A673 (cell line): ENCODE data around the gene MAP3K3.

ENCODE experiments used
- EZH2 ChIP-seq: fragments of 200-600 bp; sonication (generic); IDR thresholded peaks from 2 replicates; pipeline ENCODE4 v1.6.1; 2017; ENCODE audit warnings: borderline replicate concordance, low read depth, mild to moderate bottlenecking, mixed read lengths, antibody characterized with exemption, low read length; ENCODE audit not compliant: poor library complexity, severe bottlenecking
- TF ChIP-seq, protein P1 (sequence below): fragments of 300-800, 200-600 bp; sonication (generic); conservative IDR thresholded peaks from 2 replicates; pipeline ENCODE4 v1.5.1; 2017; ENCODE audit warnings: low read depth, mild to moderate bottlenecking, antibody characterized with exemption, low read length, moderate library complexity, mixed read lengths

DNA sequence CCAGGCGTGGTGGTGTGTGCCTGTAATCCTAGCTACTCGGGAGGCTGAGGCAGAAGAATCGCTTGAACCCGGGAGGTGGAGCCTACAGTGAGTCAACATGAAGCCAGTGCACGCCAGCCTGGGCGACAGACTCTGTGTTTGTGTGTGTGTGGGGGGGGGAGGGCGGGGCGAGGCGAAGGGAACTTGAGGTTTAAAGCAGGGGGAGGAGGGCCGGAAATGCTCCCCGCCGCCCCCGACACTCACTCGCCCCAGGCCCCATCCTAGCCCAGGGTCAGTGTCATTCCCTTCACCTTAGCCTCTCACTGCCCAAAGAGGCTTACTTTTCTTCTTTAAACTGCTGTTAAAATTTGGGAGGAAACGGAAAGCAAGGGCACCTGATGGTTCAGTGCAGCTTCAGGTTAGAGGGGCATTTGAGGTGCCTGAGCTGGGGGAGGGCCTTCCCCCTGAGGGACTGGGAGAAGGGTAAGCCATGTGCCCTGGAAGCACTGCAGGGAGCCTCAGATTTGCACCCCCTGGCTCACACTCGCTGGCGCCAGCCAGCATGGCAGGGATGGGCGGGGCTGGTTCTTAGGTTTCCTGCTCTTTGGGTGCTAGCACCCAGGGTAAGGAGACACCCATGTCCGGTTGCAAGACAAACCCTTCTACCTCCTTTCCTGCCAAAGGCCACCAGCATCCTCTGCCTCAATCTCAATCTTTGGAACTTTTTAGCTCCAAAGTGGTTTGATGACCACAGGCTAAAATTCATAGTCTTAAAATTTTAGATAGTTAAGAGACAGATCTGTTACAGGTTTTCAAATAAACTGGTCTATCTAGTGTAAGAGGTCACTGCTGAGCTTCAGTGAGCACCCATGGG lies 79.9 kb downstream of the MAP3K3 start:
- TF ChIP-seq, protein P1, sequence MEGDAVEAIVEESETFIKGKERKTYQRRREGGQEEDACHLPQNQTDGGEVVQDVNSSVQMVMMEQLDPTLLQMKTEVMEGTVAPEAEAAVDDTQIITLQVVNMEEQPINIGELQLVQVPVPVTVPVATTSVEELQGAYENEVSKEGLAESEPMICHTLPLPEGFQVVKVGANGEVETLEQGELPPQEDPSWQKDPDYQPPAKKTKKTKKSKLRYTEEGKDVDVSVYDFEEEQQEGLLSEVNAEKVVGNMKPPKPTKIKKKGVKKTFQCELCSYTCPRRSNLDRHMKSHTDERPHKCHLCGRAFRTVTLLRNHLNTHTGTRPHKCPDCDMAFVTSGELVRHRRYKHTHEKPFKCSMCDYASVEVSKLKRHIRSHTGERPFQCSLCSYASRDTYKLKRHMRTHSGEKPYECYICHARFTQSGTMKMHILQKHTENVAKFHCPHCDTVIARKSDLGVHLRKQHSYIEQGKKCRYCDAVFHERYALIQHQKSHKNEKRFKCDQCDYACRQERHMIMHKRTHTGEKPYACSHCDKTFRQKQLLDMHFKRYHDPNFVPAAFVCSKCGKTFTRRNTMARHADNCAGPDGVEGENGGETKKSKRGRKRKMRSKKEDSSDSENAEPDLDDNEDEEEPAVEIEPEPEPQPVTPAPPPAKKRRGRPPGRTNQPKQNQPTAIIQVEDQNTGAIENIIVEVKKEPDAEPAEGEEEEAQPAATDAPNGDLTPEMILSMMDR, result no peak
- no peak for TF ChIP-seq EZH2
